HG02970 (cell line): Measurements from ENCODE around the gene USH2A.

Source experiments
- ATAC-seq: cut with Tn5 transposase; IDR thresholded peaks from one replicate; pipeline ENCODE4 v1.9.1; 2021; ENCODE audit warnings: mild to moderate bottlenecking, moderate library complexity, moderate number of reproducible peaks; ENCODE audit not compliant: unreplicated experiment, low FRiP score

Gene USH2A

DNA sequence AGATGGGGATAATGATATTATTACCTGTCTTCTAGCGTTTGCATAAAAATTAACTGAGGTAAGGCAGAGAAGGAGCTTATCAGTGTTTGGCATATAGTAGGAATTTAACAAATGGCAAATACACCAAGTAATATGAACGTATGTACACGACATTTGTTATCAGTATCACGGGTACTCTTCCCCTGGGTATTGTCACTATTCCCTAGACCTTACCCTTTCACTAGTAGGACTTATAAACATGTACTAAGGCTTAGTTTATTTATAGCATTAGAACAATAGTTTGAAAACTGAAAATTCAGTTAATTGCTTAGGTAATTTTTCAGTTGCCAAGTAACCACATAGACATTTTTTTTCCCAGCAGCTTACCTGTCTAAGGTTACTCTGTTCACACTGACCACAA lies 669.1 kb downstream of the USH2A start:
- ATAC-seq = no peak

DNA sequence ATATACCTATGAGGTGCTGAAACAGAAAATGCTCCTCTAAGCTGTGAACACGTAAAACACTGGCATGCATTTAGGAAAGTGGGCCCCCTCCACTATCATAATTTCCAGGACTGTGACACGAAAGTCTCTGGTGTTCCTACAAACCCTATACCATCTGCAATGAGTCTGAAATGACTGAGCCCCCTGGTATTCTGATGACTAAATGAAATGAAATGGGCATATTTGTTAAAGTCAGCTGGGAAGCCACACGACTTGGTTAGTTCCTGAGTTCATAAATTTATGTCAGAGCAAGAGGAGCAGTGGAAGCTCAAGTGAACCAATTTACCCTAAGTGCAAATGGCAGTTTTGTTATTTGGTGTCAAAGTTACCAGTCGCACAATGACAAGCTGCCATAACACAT lies 673.8 kb downstream of the USH2A start:
- ATAC-seq = no peak

DNA sequence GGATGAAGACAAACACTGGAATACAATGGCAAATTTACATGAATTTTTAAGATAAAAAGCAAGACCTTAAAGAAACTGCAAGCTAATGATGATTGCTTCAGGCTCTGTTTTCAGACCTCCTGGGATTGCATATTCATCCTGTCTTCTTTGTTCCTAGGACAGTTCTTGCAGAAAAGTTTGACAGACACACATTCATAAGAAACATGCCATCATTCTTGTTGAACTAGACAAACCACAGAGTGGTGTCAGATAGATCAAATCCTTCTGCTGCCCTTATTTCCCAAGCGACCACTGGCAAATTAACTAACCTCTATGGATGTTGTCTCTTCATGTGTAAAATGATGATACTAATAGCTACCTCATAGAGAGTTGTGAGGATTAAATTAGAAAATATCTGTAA lies 674.8 kb downstream of the USH2A start:
- no peak for ATAC-seq

DNA sequence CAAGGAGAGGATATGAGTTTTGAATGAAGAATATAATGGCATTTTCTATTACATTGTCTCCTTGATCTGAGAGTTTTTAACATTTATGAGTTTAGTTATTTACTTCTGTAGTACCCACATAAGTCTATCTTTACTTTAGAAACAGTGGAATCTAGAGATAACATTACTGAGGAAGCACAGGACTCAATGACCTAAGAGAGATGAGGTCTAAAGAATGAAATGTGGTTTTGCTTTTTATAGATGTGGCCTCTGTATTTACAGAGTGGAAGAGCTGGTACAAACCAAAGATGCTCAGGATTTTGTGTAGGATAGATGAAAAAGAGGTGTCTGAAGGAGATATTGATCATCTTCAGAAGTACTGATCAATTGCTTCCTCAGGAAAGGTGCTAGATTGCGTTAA lies 678.8 kb downstream of the USH2A start:
- ATAC-seq = no peak

DNA sequence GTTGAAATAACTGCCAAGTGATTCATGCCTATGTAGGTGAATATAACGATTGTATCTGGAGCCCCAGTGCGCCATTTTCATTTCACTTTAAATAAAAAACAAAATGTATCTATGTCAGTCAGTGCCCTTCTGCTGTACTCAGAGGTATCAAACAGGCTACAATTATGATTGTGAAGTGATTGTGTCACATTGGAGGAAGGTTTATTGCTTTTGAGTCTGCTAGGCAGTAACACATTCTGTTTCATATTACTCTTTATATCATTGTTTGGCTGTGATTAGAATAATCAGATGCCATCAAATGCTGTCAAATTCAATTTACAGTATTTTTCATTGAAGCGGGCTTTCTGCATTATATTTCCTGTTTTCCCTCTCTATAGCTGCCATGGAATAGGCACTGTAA lies 684.2 kb downstream of the USH2A start:
- no peak for ATAC-seq

DNA sequence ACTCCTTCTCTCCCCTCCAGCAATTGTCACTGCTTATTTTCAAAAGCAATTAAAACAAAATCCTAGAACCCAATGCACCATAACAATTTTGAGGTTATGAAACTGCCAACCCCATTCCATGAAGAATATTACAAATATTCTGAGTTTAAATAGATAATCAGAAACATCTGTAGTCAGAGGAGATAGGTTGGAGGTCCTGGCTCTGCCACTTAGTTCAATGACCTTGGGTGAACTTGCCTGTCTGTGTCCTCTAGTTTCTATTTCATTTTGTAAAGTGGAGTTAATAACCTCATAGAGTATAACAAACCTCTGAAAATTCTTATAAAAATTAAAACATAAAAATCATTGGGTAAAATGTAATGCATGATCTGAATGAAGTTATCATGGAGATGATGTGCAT lies 691.5 kb downstream of the USH2A start:
- ATAC-seq = no peak

DNA sequence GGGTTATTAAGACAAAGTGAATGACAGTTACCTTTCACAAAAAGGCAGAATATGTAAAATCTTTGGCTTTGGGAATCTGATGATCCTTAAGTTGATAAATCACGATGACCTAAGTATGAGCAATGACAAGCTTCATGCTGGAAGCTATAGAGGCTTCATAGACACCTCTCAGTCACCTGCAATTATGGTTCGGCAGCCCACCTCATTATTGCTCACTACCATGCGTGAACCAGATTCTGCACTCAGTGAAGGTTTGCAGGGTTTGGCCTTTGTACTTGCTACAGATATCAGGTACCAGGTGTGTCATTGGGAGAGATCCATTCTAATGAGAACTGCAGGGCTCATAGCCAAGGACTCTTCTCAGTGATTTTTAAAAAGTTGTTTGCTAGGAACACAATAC lies 692.6 kb downstream of the USH2A start:
- no peak for ATAC-seq

DNA sequence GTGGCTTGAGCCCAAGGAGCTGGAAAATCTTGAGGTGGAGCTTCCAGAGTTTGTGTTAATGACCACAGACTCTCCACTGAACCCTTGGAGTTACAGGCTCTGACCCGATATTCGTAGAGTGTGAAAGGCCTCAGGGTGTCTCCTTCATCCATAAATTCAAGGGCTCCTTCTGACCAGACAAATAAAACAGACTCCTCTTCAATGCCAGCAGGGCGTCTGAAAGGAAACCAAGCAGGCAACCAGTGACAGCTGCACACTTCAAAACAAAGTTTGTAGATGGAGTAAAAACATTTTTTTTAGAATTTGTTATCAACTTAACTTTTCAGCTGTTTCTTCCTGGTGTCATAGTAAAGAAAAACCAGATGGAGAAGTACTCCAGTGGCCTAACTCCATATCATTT lies 695.1 kb downstream of the USH2A start:
- no peak for ATAC-seq

DNA sequence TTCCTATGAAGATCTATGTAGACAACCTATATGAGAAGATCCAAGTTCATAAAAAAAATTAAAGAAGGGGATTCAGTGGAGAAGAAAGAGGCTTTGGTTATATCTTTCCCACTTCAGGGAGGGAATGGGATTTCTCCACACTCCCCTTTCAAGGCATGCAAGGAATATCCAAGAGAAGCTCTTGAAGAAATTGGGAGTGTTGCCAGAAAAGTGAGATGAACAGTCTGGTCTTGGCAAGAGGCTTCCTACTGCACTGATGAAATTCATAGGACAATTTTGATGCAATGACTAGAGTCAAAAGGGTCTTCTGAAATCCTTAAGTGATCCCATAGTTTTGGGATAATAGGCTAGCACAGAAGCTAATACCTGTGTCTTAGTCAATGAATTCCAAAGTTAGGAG lies 703.1 kb downstream of the USH2A start:
- no peak for ATAC-seq

DNA sequence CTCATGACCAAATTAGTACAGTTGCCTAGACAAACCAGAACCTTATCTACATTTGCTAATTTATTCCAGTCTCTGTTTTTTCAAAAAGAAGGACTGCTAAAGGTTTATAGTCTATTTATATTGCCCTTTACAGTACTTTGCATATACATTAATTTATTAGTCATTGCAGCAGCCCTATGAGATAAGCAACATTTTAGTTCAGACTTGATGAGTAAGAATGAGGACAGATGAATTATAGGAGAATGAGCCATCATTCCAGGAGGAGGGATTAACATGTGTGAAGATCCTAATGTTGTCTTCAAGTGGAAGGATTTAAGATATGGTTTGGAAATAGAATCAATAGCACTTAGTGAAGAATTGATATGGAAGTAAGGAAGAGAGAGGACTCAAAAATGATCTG lies 703.7 kb downstream of the USH2A start:
- no peak for ATAC-seq

DNA sequence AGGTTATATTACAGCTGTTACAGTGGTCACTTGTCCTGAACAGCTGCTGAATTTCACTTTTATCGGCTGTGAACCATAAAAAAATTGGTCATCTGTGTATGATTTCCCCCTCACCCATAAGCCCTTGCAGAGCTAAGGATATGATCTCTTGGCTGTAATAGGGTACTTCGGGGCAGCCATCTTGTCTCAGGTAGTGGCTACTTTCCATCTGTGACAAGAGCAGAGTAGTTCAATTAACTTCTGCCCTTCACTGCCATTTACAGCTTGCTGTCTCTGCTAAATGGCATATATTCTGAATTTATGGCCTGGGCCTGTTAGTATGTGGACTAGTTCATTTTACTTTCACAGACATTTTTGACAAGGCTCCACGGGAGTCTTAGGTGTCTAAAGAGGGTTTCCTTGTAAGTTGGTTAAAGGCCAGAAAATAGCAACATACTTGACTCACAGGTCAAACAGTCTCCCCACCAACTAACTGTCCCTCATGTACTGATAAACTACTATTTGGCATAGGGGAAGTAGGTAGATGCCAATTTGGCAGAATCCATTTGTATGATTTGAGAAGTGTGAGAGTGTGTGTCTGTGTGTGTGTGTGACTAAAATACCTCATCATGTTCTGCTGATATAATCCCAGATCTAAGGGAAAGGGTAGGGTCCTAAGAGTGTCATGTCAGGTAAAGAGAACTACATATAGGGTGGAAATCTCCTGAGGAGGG lies 704.5 kb downstream of the USH2A start:
- no peak for ATAC-seq

DNA sequence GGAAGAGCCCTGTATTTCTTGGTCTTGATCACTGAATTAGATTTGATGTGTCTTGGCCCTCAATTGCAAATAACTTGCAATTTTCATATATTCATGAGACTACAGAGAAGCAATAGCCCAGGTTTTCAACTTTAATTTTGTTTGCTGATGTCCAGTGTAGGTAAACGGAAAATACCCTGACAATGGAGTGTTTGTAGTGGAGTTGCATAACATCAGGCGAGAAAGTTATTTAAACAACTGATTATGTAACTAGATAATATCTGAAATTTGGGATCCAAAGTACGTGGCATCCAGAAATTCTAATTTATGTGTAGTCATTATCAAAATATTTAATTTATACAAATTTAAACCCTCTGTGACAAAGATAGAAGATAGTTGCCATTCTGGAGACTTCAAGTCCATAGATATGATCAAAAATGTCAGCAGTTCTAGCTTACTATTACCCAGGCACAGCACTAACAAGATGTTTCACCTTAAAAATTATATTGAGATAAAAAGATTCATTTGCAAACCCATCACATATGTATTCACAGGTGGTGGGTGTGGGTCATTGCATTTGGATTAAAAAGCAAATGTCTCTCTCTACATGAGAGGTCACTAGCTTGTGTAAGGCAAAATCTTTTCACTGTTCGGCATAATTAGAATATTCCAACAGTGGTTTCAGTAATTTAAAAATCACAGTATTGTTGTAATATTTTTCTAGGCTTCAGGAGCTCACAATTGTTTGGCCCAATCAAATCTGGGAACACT lies 705.4 kb downstream of the USH2A start:
- ATAC-seq = no peak

DNA sequence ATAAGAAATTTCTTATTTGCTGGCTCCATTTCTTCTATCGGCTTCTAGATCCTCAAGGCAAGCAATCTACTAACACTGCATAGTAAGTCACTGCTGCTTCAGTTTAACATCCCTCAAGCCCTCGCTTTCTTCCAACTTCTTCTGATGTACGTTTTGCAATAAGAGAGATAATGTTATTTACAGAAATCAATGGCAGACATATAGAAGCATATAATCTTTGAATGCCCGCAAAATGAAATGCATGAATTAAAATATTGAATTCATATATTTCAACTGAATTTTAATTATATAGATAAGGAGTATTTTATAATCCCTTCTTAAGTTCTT lies 712.4 kb downstream of the USH2A start:
- no peak for ATAC-seq

DNA sequence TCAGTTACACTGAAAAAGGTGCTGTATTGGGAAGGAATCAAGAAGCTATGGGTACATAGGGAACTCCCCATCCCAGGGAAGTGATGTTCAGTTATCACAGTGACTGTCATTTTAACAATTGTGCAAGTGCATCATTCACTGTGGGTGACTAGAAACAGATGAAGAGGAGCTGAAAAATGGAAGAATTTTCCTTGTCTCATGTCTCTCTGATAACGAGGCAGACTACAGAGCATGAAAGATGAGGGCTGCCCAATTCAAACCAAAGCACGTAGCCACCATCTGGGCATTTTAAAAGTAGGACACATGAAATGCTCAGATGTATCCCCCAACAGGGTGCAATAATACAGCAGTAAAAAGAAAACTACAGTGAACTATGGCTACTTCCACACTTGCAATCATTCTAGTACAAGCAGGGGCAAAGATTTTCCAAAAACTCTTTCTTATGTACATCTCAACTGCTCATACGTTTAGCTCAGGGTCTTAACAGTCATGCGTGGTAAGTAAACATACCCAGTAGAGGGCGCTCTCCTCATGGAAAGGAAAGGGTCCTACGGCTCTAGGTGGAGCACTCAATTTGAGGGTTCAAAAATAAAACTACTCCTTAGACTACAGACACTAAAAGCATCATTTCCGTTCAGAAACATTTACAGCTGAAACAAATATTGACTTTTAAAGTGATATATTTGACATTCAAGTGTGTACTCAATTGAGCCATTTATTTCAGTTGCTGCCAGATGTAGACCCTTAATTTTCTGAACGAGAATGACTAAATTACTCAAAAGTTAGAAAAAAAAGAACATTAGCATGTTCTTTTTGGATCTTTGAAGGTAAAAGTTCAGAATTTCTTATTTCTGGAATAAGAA lies 713.0 kb downstream of the USH2A start:
- peak; percentile 80 for ATAC-seq

DNA sequence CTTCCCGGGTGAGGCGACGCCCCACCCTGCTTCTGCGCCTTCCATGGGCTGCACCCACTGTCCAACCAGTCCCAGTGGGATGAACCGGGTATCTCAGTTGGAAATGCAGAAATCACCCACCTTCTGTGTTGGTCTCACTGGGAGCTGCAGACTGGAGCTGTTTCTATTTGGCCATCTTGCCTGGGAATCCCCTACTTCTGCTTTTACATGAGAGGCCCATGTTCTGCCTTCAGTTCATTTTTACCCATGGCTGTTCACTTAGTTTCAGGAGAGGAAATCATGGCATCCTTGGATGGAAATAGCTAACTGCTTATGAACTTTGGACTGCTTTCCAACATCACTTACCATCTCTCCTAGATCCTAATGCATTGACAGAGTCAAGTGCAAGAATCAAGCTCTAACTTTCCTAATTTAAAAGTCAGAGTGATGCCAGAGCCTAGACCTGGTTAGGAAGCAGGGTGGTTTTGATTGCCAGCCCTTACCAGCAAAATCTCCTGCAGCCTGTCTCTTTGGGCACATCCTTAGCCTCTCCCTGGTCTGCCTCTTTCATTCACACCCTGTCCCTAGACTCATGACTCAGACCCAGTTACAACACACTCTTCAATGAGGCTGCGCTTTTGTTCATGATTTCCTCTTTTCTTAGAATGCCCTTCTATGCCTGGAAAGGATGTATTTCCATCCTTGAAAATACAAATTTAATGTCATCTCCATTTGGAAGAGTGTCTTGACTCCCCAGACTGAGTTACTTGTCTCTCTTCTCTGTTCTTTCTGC lies 719.0 kb downstream of the USH2A start:
- no peak for ATAC-seq

DNA sequence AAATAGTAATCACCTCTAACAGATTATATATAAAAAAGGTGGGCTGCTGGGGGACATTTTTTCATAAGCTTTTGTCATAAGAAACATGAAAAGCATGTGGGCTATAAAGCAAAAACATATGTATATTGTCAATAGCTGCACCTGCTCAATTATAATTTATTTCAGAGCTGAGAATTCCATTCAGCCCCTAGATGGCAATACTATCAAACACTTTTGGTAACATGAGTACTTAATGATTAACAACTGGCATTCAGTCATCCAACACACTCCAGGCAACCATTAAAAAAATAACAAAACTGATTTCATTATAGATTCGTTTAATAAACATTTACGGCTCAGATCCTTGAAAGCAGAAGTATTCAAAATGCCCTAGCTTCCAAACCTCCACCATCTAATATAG lies 741.0 kb downstream of the USH2A start:
- ATAC-seq = no peak

DNA sequence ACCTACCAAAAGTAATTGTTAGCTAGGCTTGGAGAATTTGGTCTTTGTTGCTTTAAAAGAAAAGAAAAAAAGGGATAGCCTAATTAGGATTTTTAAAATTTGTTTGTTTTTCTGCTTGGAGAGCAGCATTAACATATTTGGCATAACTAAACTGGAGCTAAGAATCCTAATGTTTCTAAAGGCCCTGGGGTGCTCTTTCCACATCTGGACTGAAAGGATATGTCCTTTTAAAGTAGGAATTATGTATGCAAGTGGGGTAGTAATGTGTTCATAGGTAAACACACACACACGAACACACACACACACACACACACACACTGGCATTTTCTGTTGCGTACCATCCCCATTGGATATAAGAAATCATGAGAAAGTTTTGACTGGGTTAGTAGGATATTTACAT lies 742.2 kb downstream of the USH2A start:
- ATAC-seq = no peak

DNA sequence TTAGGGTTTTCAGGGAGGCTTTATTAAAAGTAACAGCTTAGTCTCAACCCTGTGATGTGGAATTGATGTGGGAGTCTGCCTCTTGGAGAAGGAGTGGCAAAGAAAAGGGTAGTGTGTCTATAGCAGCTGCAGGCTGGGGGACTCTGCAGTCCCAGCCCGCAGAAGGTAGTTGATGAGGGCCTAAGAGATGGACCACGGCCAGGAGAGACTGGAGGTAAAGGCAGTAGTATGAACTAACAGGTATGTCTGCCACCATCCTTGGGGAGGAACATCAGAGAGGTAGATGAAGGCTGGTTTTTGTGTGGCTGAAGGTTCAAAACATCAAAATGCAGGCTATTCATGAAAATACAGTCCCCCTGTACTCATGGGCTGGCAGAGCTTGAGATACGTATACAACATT lies 744.0 kb downstream of the USH2A start:
- no peak for ATAC-seq

DNA sequence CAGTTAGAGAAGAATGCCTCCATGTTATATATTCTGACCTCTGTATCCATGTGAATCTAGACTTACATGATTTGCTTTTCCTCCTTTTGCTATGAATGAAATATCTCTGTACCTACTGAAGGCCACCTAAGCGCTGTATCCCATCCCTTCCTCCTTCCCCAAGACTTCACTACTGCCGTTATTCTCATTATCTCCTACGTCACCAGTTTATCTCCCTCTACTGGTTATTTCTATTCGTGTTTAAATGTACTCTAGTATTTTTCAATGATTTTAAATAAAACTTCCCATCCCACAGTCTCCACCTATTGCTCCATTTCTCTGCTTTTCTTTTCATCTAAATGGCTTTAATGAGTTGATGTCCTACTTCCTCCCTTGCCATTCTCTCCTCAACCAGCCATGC lies 746.1 kb downstream of the USH2A start:
- ATAC-seq = no peak

DNA sequence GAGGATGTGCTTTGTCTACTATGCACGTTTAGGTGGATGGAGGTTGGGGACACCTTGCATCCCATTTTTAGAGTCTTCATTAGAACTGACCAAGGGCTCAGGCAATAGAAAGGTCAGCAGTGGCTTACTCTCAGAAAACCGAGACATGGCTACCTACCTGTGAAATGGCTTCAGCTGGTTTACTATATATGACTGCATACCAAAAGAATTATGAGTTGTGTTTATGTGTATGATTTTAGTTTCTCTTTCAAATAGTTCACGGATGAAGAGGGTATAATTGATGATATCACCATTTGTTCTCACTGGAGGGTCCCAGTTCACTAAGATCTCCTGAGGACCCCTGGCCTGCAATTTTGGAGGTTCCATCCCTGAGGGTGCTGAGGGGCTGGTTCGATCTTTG lies 749.3 kb downstream of the USH2A start:
- ATAC-seq = no peak

DNA sequence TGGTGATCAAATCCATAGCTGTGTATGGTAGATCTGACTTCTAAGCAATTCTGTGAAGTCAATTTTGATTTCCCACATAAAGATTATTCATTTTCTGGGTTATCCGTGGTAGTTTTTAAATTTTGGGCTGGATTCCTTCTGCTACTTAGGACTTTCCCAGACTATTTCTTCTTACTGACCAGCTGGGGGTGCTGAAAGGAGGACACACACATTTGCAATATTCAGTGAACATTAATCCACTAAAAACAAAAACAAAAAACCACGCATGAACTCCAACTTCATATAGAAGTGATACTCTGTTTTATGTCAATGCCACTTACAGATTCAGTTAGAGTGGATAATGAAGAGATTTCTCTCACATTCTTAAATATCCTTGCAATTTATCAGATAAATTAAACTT lies 750.8 kb downstream of the USH2A start:
- no peak for ATAC-seq
